Measurements from ENCODE around the gene RPS6KA2.

RPS6KA2 gene

DNA sequence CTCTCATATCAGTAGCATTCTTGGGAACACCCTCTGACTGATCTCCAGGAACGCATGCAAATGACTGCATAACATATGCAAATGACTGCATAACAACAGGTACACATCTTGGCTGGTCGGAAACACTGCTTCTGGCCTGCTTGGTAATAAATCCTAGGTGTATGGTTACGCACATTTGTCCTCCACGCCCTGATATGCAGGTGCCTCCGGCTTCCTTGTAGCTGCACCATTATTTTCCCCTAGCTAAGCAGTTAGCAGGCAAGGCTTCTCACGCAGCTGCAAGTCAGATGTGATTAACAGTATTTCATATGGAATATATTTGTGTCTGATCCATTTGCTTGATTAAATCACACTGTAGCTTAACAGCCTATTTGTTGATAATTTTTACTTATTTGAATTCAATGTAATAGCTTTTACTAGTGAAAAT, 5.9 kb downstream of the RPS6KA2 start:
- TF ChIP-seq CTCF (IDR thresholded peaks at IDR 0.05), result no peak

GRCh38 chr6:166620478-166621113, 6.5 kb downstream of the RPS6KA2 start:
- no peak for TF ChIP-seq CTCF (IDR thresholded peaks at IDR 0.05)

- no peak for TF ChIP-seq CTCF (IDR thresholded peaks at IDR 0.05)
Observed at GRCh38 chr6:166619912-166620311, 7.1 kb downstream of the RPS6KA2 start.

- no peak for TF ChIP-seq CTCF (IDR thresholded peaks at IDR 0.05)
Observed at GRCh38 chr6:166618866-166619761, 7.9 kb downstream of the RPS6KA2 start.

- TF ChIP-seq CTCF (IDR thresholded peaks at IDR 0.05), result no peak
Observed at GRCh38 chr6:166618251-166618650, 8.8 kb downstream of the RPS6KA2 start.

GRCh38 chr6:166617359-166617758, 9.7 kb downstream of the RPS6KA2 start:
- TF ChIP-seq CTCF (IDR thresholded peaks at IDR 0.05), result no peak

GRCh38 chr6:166616261-166617238, 10.5 kb downstream of the RPS6KA2 start:
- TF ChIP-seq CTCF (IDR thresholded peaks at IDR 0.05), result no peak

Data from LNCAP (cell line).